ENCODE results near the gene GALNT17. TPM values are rescaled to one million over a fixed set of nuclear protein-coding genes. Genes with fewer than 3 reads are reported as not detected.

GALNT17 gene
- polyA plus RNA-seq, 1 experiment: not detected

GRCh38 chr7:71264005-71264404, 132.1 kb downstream of the GALNT17 start:
- no peak for DNase-seq (ENCODE audit: low read depth, low spot score)
- ChIA-PET POLR2A (no interaction called here), CTCF (no interaction called here)
- no peak for TF ChIP-seq CTCF (IDR thresholded peaks at IDR 0.05; ENCODE audit: low read depth, low read length)
- Histone ChIP-seq H3K4me3 (ENCODE audit: low read depth, low read length) (no peak overlapping the region), H3K27me3 (ENCODE audit: control insufficient read depth, insufficient read depth, low read length) (no peaks in the 10 kb centered on the region), H3K27ac (ENCODE audit: low read depth, low read length) (no peak overlapping the region), H3K9me3 (ENCODE audit: control insufficient read depth, insufficient read depth, low read length) (peaks cover 53% of the 10 kb centered on the region)

GRCh38 chr7:71266912-71267311, 135.0 kb downstream of the GALNT17 start:
- no peak for TF ChIP-seq CTCF (IDR thresholded peaks at IDR 0.05; ENCODE audit: low read depth, low read length)
- H3K27me3 ChIP-seq (ENCODE audit: control insufficient read depth, insufficient read depth, low read length): no peaks in the 10 kb centered on the region
- no peak overlapping the region for H3K4me3 ChIP-seq (ENCODE audit: low read depth, low read length)
- DNase-seq (ENCODE audit: low read depth, low spot score): no peak
- H3K27ac ChIP-seq (ENCODE audit: low read depth, low read length): no peak overlapping the region
- ChIA-PET POLR2A (no interaction called here), CTCF (no interaction called here)
- peaks cover 56% of the 10 kb centered on the region for H3K9me3 ChIP-seq (ENCODE audit: control insufficient read depth, insufficient read depth, low read length)

GRCh38 chr7:71267734-71268469, 136.0 kb downstream of the GALNT17 start:
- ChIA-PET POLR2A (no interaction called here), CTCF (no interaction called here)
- Histone ChIP-seq H3K9me3 (ENCODE audit: control insufficient read depth, insufficient read depth, low read length) (peaks cover 48% of the 10 kb centered on the region), H3K27me3 (ENCODE audit: control insufficient read depth, insufficient read depth, low read length) (no peaks in the 10 kb centered on the region), H3K27ac (ENCODE audit: low read depth, low read length) (no peak overlapping the region), H3K4me3 (ENCODE audit: low read depth, low read length) (no peak overlapping the region)
- no peak for TF ChIP-seq CTCF (IDR thresholded peaks at IDR 0.05; ENCODE audit: low read depth, low read length)
- no peak for DNase-seq (ENCODE audit: low read depth, low spot score)

GRCh38 chr7:71270558-71270957, 138.6 kb downstream of the GALNT17 start:
- no peak for DNase-seq (ENCODE audit: low read depth, low spot score)
- POLR2A ChIA-PET: no interaction called here
- CTCF ChIA-PET: no interaction called here
- Histone ChIP-seq H3K9me3 (ENCODE audit: control insufficient read depth, insufficient read depth, low read length) (peaks cover 46% of the 10 kb centered on the region), H3K27ac (ENCODE audit: low read depth, low read length) (no peak overlapping the region), H3K27me3 (ENCODE audit: control insufficient read depth, insufficient read depth, low read length) (no peaks in the 10 kb centered on the region), H3K4me3 (ENCODE audit: low read depth, low read length) (no peak overlapping the region)
- TF ChIP-seq CTCF (IDR thresholded peaks at IDR 0.05; ENCODE audit: low read depth, low read length): no peak

- CTCF ChIA-PET: no interaction called here
- no peak for TF ChIP-seq CTCF (IDR thresholded peaks at IDR 0.05; ENCODE audit: low read depth, low read length)
- Histone ChIP-seq H3K4me3 (ENCODE audit: low read depth, low read length) (no peak overlapping the region), H3K27me3 (ENCODE audit: control insufficient read depth, insufficient read depth, low read length) (no peaks in the 10 kb centered on the region), H3K27ac (ENCODE audit: low read depth, low read length) (no peak overlapping the region), H3K9me3 (ENCODE audit: control insufficient read depth, insufficient read depth, low read length) (peaks cover 42% of the 10 kb centered on the region)
- no peak for DNase-seq (ENCODE audit: low read depth, low spot score)
- POLR2A ChIA-PET: no interaction called here
Measured at GRCh38 chr7:71271203-71271602, 139.3 kb downstream of the GALNT17 start.

All from AG04450 (cell line).